GM18519 (cell line): ENCODE data around the gene PARK7.
"Not testable (repeated sequence)": the region's sequence is repeated elsewhere in the genome, so short reads cannot be mapped to it uniquely, and the experiment has no call there.

Experiments
- ATAC-seq: cut with Tn5 transposase; IDR thresholded peaks from one replicate; pipeline ENCODE4 v1.9.1; 2021; ENCODE audit warnings: mild to moderate bottlenecking, moderate library complexity; ENCODE audit not compliant: unreplicated experiment, low FRiP score

PARK7 gene

DNA sequence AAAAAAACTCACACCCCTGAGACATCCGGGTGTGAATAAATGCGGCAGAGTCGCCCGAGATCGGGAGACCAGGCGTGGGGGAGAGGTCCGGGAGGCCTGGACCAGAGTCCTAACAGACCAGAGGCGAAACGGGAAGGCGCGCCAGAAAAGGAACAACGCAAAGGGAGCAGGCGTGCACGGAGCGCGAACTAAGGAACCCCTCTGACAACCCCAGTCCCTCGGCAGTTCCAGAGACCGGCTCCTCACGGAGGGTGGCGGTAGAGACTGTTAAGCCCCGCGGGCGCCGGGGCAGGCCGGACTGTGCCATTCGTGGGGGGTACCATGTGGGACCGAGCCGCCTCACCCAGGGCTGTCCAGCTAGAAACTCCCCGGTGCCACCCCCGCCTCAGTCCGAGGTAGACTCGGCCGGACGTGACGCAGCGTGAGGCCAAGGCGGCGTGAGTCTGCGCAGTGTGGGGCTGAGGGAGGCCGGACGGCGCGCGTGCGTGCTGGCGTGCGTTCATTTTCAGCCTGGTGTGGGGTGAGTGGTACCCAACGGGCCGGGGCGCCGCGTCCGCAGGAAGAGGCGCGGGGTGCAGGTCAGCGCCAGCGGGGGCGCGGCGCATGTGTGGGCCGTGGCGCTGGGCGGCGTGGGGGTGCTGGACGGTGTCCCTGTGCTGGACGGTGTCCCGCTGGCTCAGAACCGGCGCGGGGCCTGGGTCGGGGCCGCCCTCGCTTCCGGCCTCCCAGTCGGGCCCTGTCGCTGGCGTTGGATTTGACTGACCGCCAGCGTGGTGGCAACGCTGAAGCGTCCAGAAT, at the start of gene PARK7:
PARK7 (plus strand) TSS at position 496 of the 798 bp plus-strand sequence. CDS start 1,075 bp downstream, outside the sequence.
- ATAC-seq: peak; percentile 82

DNA sequence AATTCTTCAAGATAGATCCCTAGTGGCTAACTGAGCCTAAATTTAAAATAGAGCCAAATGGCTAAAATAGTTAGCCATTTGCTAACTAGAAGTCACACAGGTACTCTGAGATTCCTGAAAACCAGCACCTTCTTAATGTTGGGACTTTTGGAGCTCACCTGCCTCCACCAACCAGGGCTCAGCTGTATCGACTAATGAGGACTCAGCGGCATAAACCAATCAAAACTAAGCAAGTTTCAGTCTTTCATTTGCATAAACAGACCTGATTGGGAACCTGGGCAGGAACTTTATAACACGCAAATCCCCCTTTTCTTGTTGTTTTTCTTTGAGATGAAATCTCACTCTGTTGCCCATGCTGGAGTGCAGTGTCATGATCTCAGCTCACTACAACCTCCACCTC, 49.4 kb upstream of the PARK7 start:
- no peak for ATAC-seq

DNA sequence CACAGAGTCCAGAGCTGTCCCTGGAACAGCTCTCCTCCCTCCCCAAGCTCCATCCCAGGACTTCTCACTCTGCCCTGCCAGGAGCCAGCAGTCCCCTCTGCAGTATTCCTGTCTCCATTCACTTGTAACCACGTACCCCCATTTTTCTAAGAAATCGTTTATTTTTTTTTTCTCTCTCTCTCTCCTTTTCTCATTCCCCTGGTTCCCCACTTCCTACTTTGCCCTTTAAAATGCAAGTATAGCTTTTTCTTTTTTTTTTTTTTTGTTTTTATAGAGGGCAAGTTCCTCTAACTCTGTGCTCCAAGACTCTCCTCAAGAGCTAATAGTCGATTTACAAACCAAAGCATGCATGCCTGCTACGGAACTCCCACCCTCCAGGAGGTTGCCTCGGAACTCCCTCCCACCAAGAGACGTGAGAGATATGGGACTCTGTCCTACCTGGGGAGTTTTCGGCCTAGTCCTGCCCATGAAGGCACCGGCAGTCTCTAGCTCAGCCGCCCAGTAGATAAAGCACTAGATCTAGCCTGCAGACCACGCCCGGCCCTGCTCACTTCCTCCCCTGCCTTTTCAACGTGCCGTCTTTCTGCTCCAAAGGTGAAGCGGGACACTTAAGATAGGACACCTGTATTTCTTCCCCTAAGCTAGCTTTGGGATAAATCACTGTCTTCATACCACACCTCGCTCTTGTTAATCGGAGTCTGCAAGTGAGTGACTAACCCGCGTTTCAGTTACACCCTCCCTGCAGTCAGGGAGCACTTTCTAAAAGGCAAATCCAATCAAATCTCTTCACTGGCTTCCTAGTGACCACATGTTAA, 48.6 kb upstream of the PARK7 start:
- no peak for ATAC-seq

DNA sequence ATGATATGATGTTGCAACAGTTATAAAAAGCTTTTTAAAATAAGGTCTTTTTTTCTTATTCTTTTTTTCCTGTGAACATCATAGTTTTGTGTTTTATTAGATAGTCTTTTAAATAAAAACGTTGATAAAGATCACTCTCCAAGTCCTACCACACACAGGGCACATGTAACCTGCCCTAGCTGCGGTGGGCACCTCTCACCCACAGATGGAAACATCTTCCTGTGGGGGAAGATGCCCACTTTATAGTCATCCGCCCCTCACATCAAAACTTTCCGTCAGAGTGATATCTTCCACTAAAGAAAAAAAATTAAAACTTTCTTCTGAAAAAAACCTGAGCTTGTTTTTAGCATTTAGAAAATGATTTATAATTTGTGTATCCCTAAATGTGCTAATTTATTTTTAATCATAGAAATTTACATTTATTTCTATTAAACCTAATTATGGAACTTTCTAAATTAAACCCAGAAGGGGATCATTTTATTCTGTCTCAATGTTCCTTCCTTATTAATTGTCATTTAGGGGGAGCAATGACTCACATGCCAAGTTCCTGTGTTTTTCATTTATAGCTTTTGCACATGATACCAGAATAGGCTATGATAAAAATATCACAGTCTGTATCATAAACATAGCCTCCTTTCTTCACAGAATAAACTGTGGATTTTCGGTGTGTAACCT, 45.5 kb upstream of the PARK7 start:
- no peak for ATAC-seq

DNA sequence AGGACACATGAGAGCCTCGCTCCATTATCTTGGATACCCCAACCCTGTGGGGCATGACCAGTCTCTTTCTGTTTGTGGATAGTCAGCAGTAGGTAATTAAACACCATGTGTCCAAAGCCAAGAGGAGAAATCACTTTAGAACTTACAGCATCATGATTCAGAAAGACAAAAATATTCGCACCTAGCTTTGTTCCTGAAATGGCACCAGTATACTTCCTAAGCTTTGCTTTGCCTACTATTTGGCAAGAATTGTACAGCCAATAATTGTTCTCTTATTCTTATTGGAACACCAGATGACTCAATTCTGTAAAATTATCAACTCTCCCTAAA, 45.0 kb upstream of the PARK7 start:
- no peak for ATAC-seq

DNA sequence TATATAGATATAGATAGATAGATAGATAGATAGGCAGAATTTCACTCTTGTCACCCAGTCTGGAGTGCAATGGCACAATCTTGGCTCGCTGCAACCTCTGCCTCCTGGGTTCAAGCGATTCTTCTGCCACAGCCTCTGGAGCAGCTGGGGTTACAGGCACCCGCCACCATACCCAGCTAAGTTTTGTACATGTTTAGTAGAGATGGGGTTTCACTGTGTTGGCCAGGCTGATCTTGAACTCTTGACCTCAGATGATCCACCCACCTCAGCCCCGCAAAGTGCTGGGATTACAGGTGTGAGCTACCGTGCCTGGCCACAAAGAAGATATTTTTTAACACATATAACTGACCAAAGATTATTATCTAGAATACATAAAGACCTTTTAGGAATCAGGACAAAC, 43.5 kb upstream of the PARK7 start:
- ATAC-seq: not testable (repeated sequence)

DNA sequence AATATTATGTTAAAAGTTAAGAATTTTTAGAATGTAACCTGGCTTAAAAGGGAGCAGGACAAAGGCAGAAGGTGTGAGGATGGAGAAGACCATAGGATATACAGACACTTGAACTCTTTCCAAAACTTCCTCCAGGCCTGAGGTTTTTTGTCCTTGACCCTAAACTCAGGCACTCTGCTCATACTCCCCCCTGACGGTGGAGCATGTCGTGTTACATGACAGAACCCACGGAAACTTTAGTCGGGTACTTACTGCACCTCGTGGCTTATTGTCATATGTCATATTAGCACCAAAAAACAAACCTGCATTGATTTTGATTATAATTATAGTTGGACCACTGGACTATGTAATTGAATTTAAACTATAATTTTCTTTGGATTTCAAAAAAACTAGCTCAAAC, 41.6 kb upstream of the PARK7 start:
- no peak for ATAC-seq

DNA sequence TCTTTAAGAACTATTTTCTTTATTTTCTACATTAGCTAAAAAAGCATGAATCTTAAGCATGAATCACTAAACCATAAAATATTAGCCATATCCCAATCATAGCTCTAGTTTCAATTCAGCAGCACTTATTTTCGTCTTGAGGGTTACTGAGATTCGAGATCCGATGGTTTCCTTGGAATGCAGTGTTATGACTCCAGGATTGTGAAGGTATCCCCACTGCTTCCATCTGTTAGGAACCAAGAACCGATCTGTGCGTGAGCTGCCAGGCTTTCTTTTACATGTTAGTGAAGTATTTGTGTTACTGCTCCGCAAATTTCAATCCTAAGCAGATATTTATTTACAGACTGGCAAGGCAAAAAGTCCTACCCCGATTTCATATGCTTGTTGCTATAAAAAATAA, 39.7 kb upstream of the PARK7 start:
- ATAC-seq: no peak

DNA sequence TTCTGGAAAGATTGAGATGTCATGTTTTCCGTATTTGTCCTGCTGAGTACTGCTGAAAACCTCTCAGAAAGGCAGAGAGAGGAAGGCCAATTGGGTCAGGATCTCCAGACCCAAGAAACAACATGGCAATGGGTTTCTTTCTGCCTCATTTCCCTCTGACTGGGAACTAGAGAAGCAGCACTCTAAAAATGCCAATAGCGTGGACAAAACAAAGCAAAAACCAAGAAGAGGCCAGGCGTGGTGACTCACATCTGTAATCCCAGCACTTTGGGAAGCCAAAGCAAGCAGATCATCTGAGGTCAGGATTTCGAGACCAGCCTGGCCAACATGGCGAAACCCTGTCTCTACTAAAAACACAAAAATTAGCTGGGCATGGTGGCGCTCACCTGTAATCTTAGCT, 39.2 kb upstream of the PARK7 start:
- ATAC-seq: no peak

DNA sequence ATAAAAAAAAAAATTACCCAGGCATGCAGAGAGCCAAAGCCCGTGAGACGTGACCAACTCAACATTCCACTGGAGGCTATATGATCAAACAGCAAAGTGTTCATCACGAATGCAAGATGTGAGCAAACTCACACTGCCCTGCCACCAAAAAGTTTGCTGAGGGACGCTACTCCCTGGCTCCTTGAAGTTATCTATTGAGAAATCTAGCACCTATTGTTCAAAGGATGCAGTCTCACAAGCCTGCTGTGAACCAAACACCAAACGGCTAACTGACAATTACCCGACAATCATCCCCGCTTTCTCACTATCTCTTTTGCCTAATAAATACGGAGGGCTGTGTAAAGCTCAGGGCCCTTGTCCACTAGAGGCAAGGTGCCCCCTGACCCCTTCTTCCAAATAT, 34.5 kb upstream of the PARK7 start:
- not testable (repeated sequence) for ATAC-seq

DNA sequence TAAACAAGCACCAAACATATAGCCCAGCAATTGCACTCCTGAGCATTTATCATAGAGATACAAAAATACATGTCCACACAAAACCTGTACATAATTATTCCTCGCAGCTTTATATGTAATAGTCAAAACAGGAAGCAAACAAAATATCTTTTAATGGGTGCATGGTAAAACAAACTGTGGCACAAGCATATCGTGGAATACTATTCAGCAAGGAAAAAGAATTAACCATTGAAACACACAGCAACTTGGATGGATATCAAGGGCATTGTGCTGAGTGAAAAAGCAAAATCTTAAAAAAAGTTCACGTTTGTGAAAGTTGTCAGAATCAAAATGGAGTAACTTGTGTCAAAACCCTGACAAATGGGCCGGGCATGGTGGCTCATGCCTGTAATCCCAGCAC, 33.3 kb upstream of the PARK7 start:
- ATAC-seq: no peak

DNA sequence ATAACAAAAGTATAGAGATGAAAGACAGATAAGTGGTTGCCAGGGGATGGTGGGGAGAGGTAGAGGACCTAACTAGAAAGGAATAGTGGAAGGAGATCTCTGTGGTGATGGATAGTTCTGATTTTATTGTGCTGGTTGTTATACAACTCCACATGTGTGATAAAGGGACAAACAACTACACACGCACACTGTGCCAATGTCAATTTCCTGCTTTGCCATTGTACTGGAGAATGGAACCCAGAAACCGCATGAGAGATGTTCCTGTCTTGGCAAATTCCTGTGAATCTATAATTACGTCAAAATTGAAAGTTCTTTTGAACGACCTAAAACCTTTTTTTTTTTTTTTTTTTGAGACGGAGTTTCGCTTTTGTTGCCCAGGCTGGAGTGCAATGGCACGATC, 31.9 kb upstream of the PARK7 start:
- ATAC-seq: no peak

DNA sequence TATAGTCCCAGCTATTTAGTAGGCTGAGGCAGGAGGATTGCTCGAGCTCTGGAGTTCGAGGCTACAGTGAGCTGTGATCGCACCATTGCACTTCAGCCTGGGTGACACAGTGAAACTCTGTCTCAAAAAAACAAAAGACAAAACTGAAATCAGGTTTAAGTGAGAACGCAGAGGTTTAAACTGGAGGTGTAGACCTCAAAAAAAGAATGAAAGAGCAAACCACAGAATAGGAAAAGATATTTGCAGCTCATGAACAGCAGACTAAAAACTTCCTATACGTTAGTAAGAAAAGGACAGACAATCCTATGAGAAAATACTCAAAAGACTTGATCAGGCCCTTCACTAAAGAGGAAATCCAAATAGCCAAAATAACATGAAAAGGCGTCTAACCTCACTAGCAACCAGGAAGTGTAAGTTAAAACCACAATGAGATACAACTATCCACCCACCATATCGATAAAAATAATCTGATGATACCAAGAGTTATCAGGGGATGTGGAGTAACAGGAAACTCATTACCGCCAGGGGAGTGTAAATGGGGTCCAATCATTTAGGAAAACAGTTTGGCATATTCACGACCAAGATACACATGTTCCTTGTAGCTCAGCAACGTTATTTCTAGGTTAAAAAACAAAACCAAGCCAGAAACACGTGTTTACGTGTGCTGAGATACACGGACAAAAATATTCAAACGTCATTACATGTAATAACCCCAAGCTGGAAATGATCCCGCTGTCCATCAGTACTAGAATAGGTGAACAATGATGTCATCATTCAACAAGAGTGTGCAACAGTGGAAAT, 30.7 kb upstream of the PARK7 start:
- no peak for ATAC-seq

DNA sequence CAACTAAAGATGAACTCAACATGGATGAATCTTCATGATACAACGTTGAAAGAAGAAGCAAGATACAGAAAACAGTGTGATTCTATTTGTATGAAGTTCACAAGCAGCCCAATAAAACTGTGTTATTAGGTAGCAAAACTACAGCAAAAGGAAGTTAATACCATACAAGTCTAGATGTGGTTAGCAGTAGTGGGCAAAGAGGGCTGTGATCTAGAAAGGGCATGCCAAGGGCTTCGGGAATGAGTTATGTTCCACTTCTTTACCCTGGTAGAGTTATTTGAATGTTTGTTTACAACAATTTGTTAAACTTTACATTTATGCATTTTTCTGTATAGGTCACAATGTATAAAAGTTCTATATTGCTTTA, 30.1 kb upstream of the PARK7 start:
- ATAC-seq: no peak

DNA sequence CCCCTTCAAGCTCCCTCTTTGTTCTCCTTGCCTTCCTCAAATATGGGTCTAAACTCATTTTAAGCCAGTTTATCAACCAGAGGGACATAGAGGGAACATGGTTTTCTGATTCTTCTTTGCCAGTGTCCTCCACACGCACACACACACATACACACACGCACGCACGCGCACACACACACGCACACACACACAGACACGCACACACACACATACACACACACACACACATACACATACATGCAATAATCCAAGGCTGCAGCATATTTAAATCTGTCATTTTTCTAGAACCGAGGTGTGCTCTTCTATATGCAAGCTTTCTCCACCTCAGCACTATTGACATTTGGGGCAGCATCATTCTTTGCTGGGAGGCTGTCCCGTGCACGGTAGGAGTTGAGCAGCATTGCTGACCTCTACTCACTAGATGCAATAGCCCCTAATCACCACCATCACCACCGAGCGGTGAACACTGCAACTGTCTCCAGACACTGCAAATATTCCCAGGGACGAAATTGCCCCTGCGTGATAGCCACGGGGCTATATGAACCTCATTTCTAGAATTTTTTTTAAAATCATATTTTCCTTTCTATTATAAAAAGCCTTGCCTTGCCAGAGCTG, 28.9 kb upstream of the PARK7 start:
- ATAC-seq: no peak

DNA sequence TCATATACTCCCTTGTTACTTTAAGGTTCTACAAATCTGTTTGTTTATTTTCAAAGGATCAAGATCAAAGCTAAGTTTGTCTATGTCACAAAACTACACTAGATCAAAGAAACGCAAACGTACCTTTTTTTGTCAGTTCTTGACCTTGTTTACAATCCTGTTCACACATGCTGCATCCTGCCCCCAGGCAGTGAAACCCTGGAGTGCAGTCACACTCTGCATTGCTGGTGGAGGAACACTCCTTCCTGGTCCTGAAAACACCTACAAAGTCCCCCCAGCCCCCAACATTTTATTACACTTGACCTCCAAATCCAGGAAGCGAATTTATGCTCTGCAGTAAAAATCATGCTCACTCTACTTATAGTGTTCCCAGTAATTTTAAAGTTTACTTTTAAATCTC, 23.4 kb upstream of the PARK7 start:
- ATAC-seq: no peak

DNA sequence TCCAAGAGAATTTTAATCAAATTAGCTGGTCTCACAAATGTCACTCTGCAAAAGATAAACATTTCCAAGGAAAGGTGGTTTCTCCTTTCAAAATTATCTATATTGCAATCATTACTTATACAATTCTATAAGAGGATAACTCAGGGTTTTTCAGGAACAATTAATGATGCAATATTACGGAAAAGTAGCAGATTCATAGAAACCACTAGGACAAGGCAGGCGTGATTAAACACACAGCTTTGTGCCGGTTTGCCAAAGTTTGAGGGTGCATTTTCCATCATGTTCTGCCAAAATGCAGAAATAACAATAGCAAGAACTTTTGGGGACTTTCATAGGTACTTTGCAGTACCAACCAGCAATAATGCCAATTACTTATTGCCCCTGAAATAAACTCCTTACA, 21.5 kb upstream of the PARK7 start:
- no peak for ATAC-seq

DNA sequence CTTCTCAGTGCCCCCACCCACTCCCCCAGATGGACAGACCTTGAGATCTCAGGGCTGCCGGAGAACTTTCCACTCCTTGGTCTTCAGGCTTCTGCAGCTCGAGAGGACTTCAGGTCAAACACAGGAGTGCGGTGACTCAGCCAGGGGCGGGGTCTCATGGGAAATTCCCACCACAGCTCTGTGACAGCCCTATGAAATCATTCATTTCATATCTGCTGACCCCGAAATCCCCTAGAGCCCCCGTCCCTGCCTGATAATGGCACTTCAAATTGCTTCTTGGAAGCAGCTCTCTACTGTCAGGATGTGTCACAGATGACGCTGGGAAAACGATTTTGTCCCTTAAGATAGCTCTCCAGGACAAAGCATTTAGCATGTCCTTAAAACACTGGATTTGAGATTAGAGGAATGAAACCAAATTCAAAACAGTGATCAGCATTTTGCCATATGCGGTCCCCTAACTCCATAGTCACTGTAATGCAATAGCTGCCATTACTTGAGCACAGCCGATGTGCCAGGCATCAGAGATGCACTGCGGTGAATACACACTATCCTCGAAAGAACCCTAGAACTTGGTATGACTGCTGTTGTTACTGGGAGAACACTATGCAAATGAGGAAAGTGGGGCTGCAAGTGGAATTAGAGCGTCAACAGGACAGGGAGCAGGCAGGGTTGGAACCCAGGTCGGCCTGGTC, 20.6 kb upstream of the PARK7 start, which contains the start of gene TNFRSF9:
TNFRSF9 (minus strand) TSS at position 95 of the 692 bp plus-strand sequence. CDS start 845 bp downstream, outside the sequence.
- ATAC-seq: no peak

DNA sequence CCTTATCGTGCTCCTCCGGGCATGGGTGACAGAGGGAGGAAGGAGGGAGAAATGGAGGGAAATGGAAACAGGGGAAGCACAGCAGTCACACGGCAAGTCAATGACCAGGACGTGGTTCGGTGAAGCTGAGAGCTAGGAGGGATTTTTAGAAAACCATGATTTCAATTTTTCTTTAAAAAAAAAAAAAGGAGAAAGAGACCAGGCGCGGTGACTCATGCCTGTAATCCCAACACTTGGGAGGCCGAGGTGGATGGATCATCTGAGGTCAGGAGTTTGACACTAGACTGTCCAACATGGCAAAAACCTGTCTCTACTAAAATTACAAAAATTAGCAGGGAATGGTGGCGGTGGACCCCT, 20.1 kb upstream of the PARK7 start:
- ATAC-seq: no peak
